Endothelial cell of umbilical vein (primary cell): ENCODE data around the gene TRIM37. TPM values are rescaled to one million over a fixed set of nuclear protein-coding genes. Genes with fewer than 3 reads are reported as not detected.

Source experiments
- BruUV-seq: library from RNA; stranded (reverse); fragments of 400-500 nt; replicated peaks from 2 replicates; lab custom pipeline; 2021; lab: Mats Ljungman, UMichigan
- CTCF ChIA-PET: fragments of 300-600, 350-600 bp; sonication (Branson Sonifier 250); formaldehyde crosslinking; loops from one replicate; lab custom pipeline; 2021; ENCODE audit warnings: antibody characterized with exemption, inconsistent platforms; lab: Charles Lee
- POLR2A ChIA-PET: fragments of 300-600, 350-600 bp; sonication (Branson Sonifier 250); formaldehyde crosslinking; loops from one replicate; lab custom pipeline; 2021; ENCODE audit warnings: antibody characterized with exemption, inconsistent platforms; lab: Charles Lee
- DNase-seq: peaks from one replicate; pipeline ENCODE4 v3.0.0-alpha.2; 2011; ENCODE audit warnings: low read depth, low spot score
- FAIRE-seq: peaks from 2 replicates; lab custom pipeline; 2011; peaks lifted over from hg19 to GRCh38; lab: Jason Lieb, UNC
- H2AFZ ChIP-seq: 2 replicates; pipeline ENCODE4 v1.6.0; 2012; ENCODE audit warnings: low read depth, low read length, control low read depth, inconsistent platforms
- H3K27ac ChIP-seq: 2 replicates; pipeline ENCODE4 v1.5.1; 2011; ENCODE audit warnings: low read depth, mild to moderate bottlenecking, control low read depth, low read length, moderate library complexity; ENCODE audit not compliant: insufficient read depth
- H3K27me3 ChIP-seq, 2 experiments: 2 replicates each; pipeline versions ENCODE4 v1.6.0 to v1.6.1; 2011; ENCODE audit warnings: low read length in 2 of 2, mixed read lengths in 1 of 2; ENCODE audit not compliant: control insufficient read depth in 2 of 2, insufficient read depth in 2 of 2
- H3K36me3 ChIP-seq, 2 experiments: 2 replicates in 1 of 2; 3 replicates in 1 of 2; pipeline ENCODE4 v1.5.1; 2011; ENCODE audit warnings: low read length in 2 of 2, mild to moderate bottlenecking in 1 of 2, moderate library complexity in 1 of 2; ENCODE audit not compliant: control insufficient read depth in 2 of 2, insufficient read depth in 2 of 2; ENCODE audit errors: extremely low read depth in 1 of 2
- H3K4me1 ChIP-seq: 3 replicates; pipeline ENCODE4 v1.5.1; 2011; ENCODE audit warnings: mild to moderate bottlenecking, low read length; ENCODE audit not compliant: control insufficient read depth, insufficient read depth; ENCODE audit errors: extremely low read depth
- H3K4me2 ChIP-seq: 2 replicates; pipeline ENCODE4 v1.6.1; 2011; ENCODE audit warnings: low read length, control low read depth, mixed read lengths; ENCODE audit not compliant: insufficient read depth
- H3K4me3 ChIP-seq, 3 experiments: fragments of 200-600 bp in 1 of 3; sonication (generic), shearing (Covaris generic) in 1 of 3; replicated peaks in 1 of 3; 2 replicates each; pipeline ENCODE4 v1.5.1; 2011 to 2016; ENCODE audit warnings: control low read depth in 3 of 3, low read length in 3 of 3, mild to moderate bottlenecking in 2 of 3, inconsistent platforms in 1 of 3, low read depth in 1 of 3, moderate library complexity in 1 of 3; ENCODE audit not compliant: insufficient read depth in 1 of 3
- H3K79me2 ChIP-seq: 2 replicates; pipeline ENCODE4 v1.6.0; 2012; ENCODE audit warnings: low read length, inconsistent platforms; ENCODE audit not compliant: control insufficient read depth, insufficient read depth
- H3K9ac ChIP-seq: replicated peaks from 2 replicates; pipeline ENCODE3; 2011; ENCODE audit warnings: low read length, control low read depth; ENCODE audit not compliant: insufficient read depth; ENCODE audit errors: extremely low read depth
- H3K9me1 ChIP-seq: replicated peaks from 3 replicates; pipeline ENCODE4 v1.6.0; 2011; ENCODE audit warnings: mild to moderate bottlenecking, low read length; ENCODE audit not compliant: control insufficient read depth, insufficient read depth; ENCODE audit errors: extremely low read depth
- H3K9me3 ChIP-seq: replicated peaks from 2 replicates; pipeline ENCODE4 v1.5.1; 2012; ENCODE audit warnings: low read length, inconsistent platforms; ENCODE audit not compliant: control insufficient read depth, insufficient read depth
- H4K20me1 ChIP-seq: replicated peaks from 2 replicates; pipeline ENCODE3; 2011; ENCODE audit warnings: mild to moderate bottlenecking, low read length; ENCODE audit not compliant: control insufficient read depth, insufficient read depth; ENCODE audit errors: extremely low read depth
- EZH2 ChIP-seq: IDR thresholded peaks from 2 replicates; pipeline ENCODE4 v1.6.1; 2012; ENCODE audit warnings: borderline replicate concordance, low read depth, mild to moderate bottlenecking, moderate library complexity, low read length, inconsistent platforms; ENCODE audit not compliant: severe bottlenecking
- FOS ChIP-seq: IDR thresholded peaks from 2 replicates; pipeline ENCODE4 v1.6.1; 2011; ENCODE audit warnings: mild to moderate bottlenecking, low read length, moderate library complexity, borderline replicate concordance; ENCODE audit not compliant: insufficient read depth
- GATA2 ChIP-seq: IDR thresholded peaks from 2 replicates; pipeline ENCODE4 v1.7.0; 2011; ENCODE audit warnings: low read depth, mild to moderate bottlenecking, moderate library complexity, mixed read lengths, low read length; ENCODE audit not compliant: insufficient read length, insufficient read depth
- JUN ChIP-seq: IDR thresholded peaks from 2 replicates; pipeline ENCODE4 v1.6.1; 2011; ENCODE audit warnings: borderline replicate concordance, low read depth; ENCODE audit not compliant: insufficient read length, insufficient read depth
- MYC ChIP-seq: IDR thresholded peaks from one replicate; pipeline ENCODE4 v1.6.1; 2011; ENCODE audit warnings: mild to moderate bottlenecking, low read depth, low read length
- POLR2A ChIP-seq: IDR thresholded peaks from 2 replicates; pipeline ENCODE4 v1.6.1; 2012; ENCODE audit warnings: low read depth, mild to moderate bottlenecking, control low read depth, low read length
- POLR2AphosphoS5 ChIP-seq: IDR thresholded peaks from 2 replicates; pipeline ENCODE4 v1.6.1; 2012; ENCODE audit warnings: low read depth, mild to moderate bottlenecking, control low read depth, low read length, moderate library complexity; ENCODE audit not compliant: insufficient read depth
- dilution Hi-C: fragments of 300-500 bp; cut with MboI; formaldehyde crosslinking; loops from one replicate; pipeline ENCODE4 v1.15.0; 2019; ENCODE audit warnings: low sequenced_read_pairs; ENCODE audit not compliant: extremely low pct_ligation_motif_present
- intact Hi-C: fragments of 100-400 bp; cut with micrococcal nuclease; formaldehyde crosslinking; loops from one replicate; pipeline ENCODE4 v1.10.0; 2022
- polyA plus RNA-seq, 4 experiments: library from polyadenylated mRNA; depleted of rRNA in 3 of 4; stranded (reverse) in 3 of 4; unstranded in 1 of 4; fragments of >200 nt; gene quantifications; 2 replicates each; pipeline versions ENCODE4 v1.2.1 to v1.2.3, GENCODE V29; 2011 to 2012; ENCODE audit warnings: missing spikeins in 1 of 4
- total RNA-seq: library from RNA; stranded (reverse); gene quantifications from 2 replicates; pipeline ENCODE4 v1.2.3, GENCODE V29; 2021
- TF ChIP-seq, protein P1 (sequence below), 2 donors: IDR thresholded peaks; 1 replicate in 1 of 2; 2 replicates in 1 of 2; pipeline ENCODE4 v1.5.1; 2011; ENCODE audit warnings: low read length in 2 of 2, mild to moderate bottlenecking in 2 of 2, moderate library complexity in 2 of 2, control low read depth in 1 of 2, inconsistent platforms in 1 of 2, low read depth in 1 of 2; ENCODE audit not compliant: insufficient read depth in 1 of 2; ENCODE audit errors: extremely low read depth in 1 of 2
- TF ChIP-seq, protein P2 (sequence below): IDR thresholded peaks from 2 replicates; pipeline ENCODE4 v1.6.1; 2011; ENCODE audit not compliant: insufficient read depth, insufficient read length

TRIM37 gene
- total and polyA plus RNA-seq, 2 donors (not counting 3 experiments of a cell fraction or from before 2014, with no cell fraction given) = 18.8 to 41.9 TPM

DNA sequence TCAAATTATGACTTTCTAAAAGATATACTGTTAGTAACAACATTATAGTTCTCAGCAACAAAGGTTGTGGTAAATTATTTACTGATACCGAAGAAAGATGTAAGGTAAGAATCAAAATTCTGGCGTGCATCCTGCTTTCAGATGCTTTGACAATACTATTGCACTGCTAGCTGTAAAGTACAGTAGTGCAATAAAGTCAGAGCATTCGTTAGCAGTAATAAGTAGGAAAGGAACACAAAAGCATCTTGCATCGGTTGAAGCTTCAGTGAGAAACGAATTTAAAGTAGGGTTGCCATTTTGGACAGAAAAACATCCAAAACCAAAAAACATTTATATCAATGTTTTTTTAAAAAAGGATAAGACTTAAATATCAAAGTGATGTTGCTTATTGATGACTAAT, 44.3 kb upstream of the TRIM37 start:
- TF ChIP-seq POLR2AphosphoS5 (no peak), POLR2A (no peak), EZH2 (no peak), MYC (no peak), JUN (no peak), GATA2 (no peak), FOS (no peak)
- TF ChIP-seq, protein P1, sequence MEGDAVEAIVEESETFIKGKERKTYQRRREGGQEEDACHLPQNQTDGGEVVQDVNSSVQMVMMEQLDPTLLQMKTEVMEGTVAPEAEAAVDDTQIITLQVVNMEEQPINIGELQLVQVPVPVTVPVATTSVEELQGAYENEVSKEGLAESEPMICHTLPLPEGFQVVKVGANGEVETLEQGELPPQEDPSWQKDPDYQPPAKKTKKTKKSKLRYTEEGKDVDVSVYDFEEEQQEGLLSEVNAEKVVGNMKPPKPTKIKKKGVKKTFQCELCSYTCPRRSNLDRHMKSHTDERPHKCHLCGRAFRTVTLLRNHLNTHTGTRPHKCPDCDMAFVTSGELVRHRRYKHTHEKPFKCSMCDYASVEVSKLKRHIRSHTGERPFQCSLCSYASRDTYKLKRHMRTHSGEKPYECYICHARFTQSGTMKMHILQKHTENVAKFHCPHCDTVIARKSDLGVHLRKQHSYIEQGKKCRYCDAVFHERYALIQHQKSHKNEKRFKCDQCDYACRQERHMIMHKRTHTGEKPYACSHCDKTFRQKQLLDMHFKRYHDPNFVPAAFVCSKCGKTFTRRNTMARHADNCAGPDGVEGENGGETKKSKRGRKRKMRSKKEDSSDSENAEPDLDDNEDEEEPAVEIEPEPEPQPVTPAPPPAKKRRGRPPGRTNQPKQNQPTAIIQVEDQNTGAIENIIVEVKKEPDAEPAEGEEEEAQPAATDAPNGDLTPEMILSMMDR (IDR thresholded peaks at IDR 0.05; ENCODE audit: extremely low read depth in 1 of 2, insufficient read depth in 1 of 2, low read depth in 1 of 2, low read length in 2 of 2) = no peak
- TF ChIP-seq, protein P2, sequence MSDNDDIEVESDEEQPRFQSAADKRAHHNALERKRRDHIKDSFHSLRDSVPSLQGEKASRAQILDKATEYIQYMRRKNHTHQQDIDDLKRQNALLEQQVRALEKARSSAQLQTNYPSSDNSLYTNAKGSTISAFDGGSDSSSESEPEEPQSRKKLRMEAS = no peak
- Histone ChIP-seq H3K9me3 (no peaks in the 10 kb centered on the region), H2AFZ (no peak overlapping the region), H3K9ac (no peak overlapping the region), H4K20me1 (no peaks in the 10 kb centered on the region), H3K4me1 (peaks cover 26% of the 10 kb centered on the region), H3K27ac (no peak overlapping the region), H3K36me3 (no peaks in the 10 kb centered on the region), H3K9me1 (no peaks in the 10 kb centered on the region), H3K27me3 (no peaks in the 10 kb centered on the region), H3K79me2 (peaks cover 89% of the 10 kb centered on the region), H3K4me3 (no peak overlapping the region), H3K4me2 (no peak overlapping the region)
- FAIRE-seq = no peak
- no peak for DNase-seq
- ChIA-PET CTCF (interaction anchor here (0.8 to 1.1 kb wide), 3 partner anchors 12 to 440 kb away, joined by 3 to 4 read pairs (median 3); no protein-coding TSS in a partner anchor), POLR2A (no interaction called here)
- dilution Hi-C loops = no loop called here
- intact Hi-C loops = loop anchor here (5.0 to 10.0 kb wide), 2 partner anchors 59 to 464 kb away; partner anchors contain the start of gene CLTC
- no TSS peak for BruUV-seq
